GM18909 (cell line): ENCODE data around the gene FOXC1.

ENCODE experiments used
- ATAC-seq: cut with Tn5 transposase; IDR thresholded peaks from one replicate; pipeline ENCODE4 v1.9.1; 2021; ENCODE audit warnings: mild to moderate bottlenecking; ENCODE audit not compliant: unreplicated experiment, poor library complexity

The FOXC1 gene

GRCh38 chr6:1619673-1620503, 10.2 kb downstream of the FOXC1 start:
- ATAC-seq: no peak

- ATAC-seq: no peak
Observed at GRCh38 chr6:1620504-1621069, 10.9 kb downstream of the FOXC1 start.

GRCh38 chr6:1621070-1621701, 11.5 kb downstream of the FOXC1 start:
- no peak for ATAC-seq

- ATAC-seq: no peak
Observed at GRCh38 chr6:1622220-1622850, 12.6 kb downstream of the FOXC1 start.

GRCh38 chr6:1622851-1623768, 13.4 kb downstream of the FOXC1 start:
- ATAC-seq: no peak

- no peak for ATAC-seq
Observed at GRCh38 chr6:1623769-1624057, 14.0 kb downstream of the FOXC1 start.

GRCh38 chr6:1624058-1624850, 14.5 kb downstream of the FOXC1 start:
- no peak for ATAC-seq

GRCh38 chr6:1624851-1625781, 15.4 kb downstream of the FOXC1 start:
- ATAC-seq: no peak

- ATAC-seq: no peak
Observed at GRCh38 chr6:1625794-1626435, 16.2 kb downstream of the FOXC1 start.

- no peak for ATAC-seq
Observed at GRCh38 chr6:1626481-1626880, 16.8 kb downstream of the FOXC1 start.

- ATAC-seq: no peak
Observed at GRCh38 chr6:1627827-1628560, 18.3 kb downstream of the FOXC1 start.

- ATAC-seq: no peak
Observed at GRCh38 chr6:1629316-1629715, 19.6 kb downstream of the FOXC1 start.

- no peak for ATAC-seq
Observed at GRCh38 chr6:1630212-1630770, 20.6 kb downstream of the FOXC1 start.

- no peak for ATAC-seq
Observed at GRCh38 chr6:1630771-1631217, 21.1 kb downstream of the FOXC1 start.

GRCh38 chr6:1631251-1631650, 21.5 kb downstream of the FOXC1 start:
- no peak for ATAC-seq

- no peak for ATAC-seq
Observed at GRCh38 chr6:1633366-1634021, 23.8 kb downstream of the FOXC1 start.
